Thoracic aorta (tissue), 2 donors: ENCODE measurements around the gene TFDP2. TPM values are rescaled to one million over a fixed set of nuclear protein-coding genes. Genes with fewer than 3 reads are reported as not detected.

Experiments
- ATAC-seq: fragments of 150-250 bp; one replicate; pipeline ENCODE4 v1.8.0; 2017; ENCODE audit warnings: low read depth; ENCODE audit not compliant: insufficient number of reproducible peaks, low FRiP score
- DNase-seq: peaks from one replicate; pipeline ENCODE4 v3.0.0-alpha.2; 2020; ENCODE audit warnings: low spot score
- H3K27ac ChIP-seq, 2 donors: fragments of 200-600 bp; sonication (generic); 1 replicate in 1 of 2; 2 replicates in 1 of 2; pipeline ENCODE4 v1.5.1; 2016; ENCODE audit warnings: mild to moderate bottlenecking in 2 of 2, moderate library complexity in 2 of 2
- H3K27me3 ChIP-seq: fragments of 200-600 bp; sonication (generic); replicated peaks from 2 replicates; pipeline ENCODE4 v1.6.0; 2016; ENCODE audit warnings: mild to moderate bottlenecking; ENCODE audit not compliant: insufficient read depth
- H3K36me3 ChIP-seq: fragments of 200-600 bp; sonication (generic); one replicate; pipeline ENCODE4 v1.5.1; 2016
- H3K4me1 ChIP-seq, 2 donors: fragments of 200-600 bp; sonication (generic); 1 replicate in 1 of 2; 2 replicates in 1 of 2; pipeline versions ENCODE4 v1.5.1 to v1.6.0; 2016; ENCODE audit warnings: low read depth in 2 of 2, mild to moderate bottlenecking in 1 of 2; ENCODE audit not compliant: control insufficient read depth in 1 of 2
- H3K4me3 ChIP-seq: fragments of 200-600 bp; sonication (generic); 2 replicates; pipeline ENCODE4 v1.5.1; 2016; ENCODE audit warnings: mild to moderate bottlenecking
- H3K9me3 ChIP-seq: fragments of 200-600 bp; sonication (generic); 2 replicates; pipeline ENCODE4 v1.5.1; 2016
- CTCF ChIP-seq: fragments of 200-600 bp; sonication (generic); IDR thresholded peaks from one replicate; pipeline ENCODE4 v1.5.1; 2019; ENCODE audit warnings: antibody characterized with exemption
- total RNA-seq, 2 donors: library from RNA; depleted of rRNA; stranded (reverse); fragments of >200 nt; gene quantifications; one replicate each; pipeline versions ENCODE4 v1.1.0 to v1.2.3, GENCODE V29; 2016

The TFDP2 gene
- total RNA-seq, 2 donors from 2014 or later, result 29.2 to 210 TPM

GRCh38 chr3:141949972-141950371, 199.4 kb downstream of the TFDP2 start:
- no peak overlapping the region for H3K4me3 ChIP-seq
- H3K27me3 ChIP-seq, result no peaks in the 10 kb centered on the region
- peaks cover 0 to 5% of the 10 kb centered on the region in 2 donors for H3K4me1 ChIP-seq
- peaks cover 9% of the 10 kb centered on the region for H3K36me3 ChIP-seq
- no peak for ATAC-seq
- no peak overlapping the region for H3K27ac ChIP-seq
- no peak for DNase-seq
- no peak for TF ChIP-seq CTCF
- no peaks in the 10 kb centered on the region for H3K9me3 ChIP-seq

GRCh38 chr3:141949399-141949798, 199.9 kb downstream of the TFDP2 start:
- Histone ChIP-seq H3K4me3 (no peak overlapping the region), H3K9me3 (no peaks in the 10 kb centered on the region), H3K36me3 (peaks cover 9% of the 10 kb centered on the region), H3K27me3 (no peaks in the 10 kb centered on the region), H3K27ac (no peak overlapping the region), H3K4me1 (no peaks in the 10 kb centered on the region)
- DNase-seq, result no peak
- no peak for TF ChIP-seq CTCF
- ATAC-seq, result no peak

- no peaks in the 10 kb centered on the region for H3K4me1 ChIP-seq
- DNase-seq (no peak), ATAC-seq (no peak)
- H3K36me3 ChIP-seq, result peaks cover 2% of the 10 kb centered on the region
- no peak overlapping the region for H3K4me3 ChIP-seq
- no peak for TF ChIP-seq CTCF
- no peaks in the 10 kb centered on the region for H3K9me3 ChIP-seq
- H3K27me3 ChIP-seq, result no peaks in the 10 kb centered on the region
- no peak overlapping the region for H3K27ac ChIP-seq
Observed at GRCh38 chr3:141945726-141946485, 203.4 kb downstream of the TFDP2 start.

GRCh38 chr3:141942006-141942405, 207.3 kb downstream of the TFDP2 start:
- no peak for TF ChIP-seq CTCF
- Histone ChIP-seq H3K27ac (no peak overlapping the region), H3K4me3 (no peak overlapping the region), H3K9me3 (no peaks in the 10 kb centered on the region), H3K27me3 (no peaks in the 10 kb centered on the region), H3K4me1 (peaks cover 2 to 7% of the 10 kb centered on the region in 2 donors), H3K36me3 (no peaks in the 10 kb centered on the region)
- DNase-seq, result no peak
- no peak for ATAC-seq

- H3K9me3 ChIP-seq, result no peaks in the 10 kb centered on the region
- H3K4me3 ChIP-seq, result no peak overlapping the region
- DNase-seq (no peak), ATAC-seq (no peak)
- H3K27me3 ChIP-seq, result no peaks in the 10 kb centered on the region
- H3K27ac ChIP-seq, result no peak overlapping the region
- H3K36me3 ChIP-seq, result no peaks in the 10 kb centered on the region
- no peak for TF ChIP-seq CTCF
- peaks cover 2 to 7% of the 10 kb centered on the region in 2 donors for H3K4me1 ChIP-seq
Observed at GRCh38 chr3:141941093-141941492, 208.3 kb downstream of the TFDP2 start.
